ENCODE data around the gene EXOC7. TPM values are rescaled to one million over a fixed set of nuclear protein-coding genes. Genes with fewer than 3 reads are reported as not detected.

EXOC7 gene
- total and polyA plus RNA-seq, 2 of the 8 experiments (the other 6 are each of a cell fraction or from before 2014, with no cell fraction given) = 77.1 to 92.6 TPM

- H3K4me1 ChIP-seq (replicated peaks in 1 of 4; ENCODE audit: control insufficient read depth in 3 of 4, insufficient read depth in 4 of 4, low read length in 3 of 4) = peaks cover 0 to 51% (median 39%) of the 10 kb centered on the region in 4 experiments; a peak in 6 of 7 replicates
- TF ChIP-seq KDM5A (IDR thresholded peaks at IDR 0.05; ENCODE audit: low read length) (no peak), SRF (IDR thresholded peaks at IDR 0.05; ENCODE audit: low read depth, low read length) (no peak), BCL11A (IDR thresholded peaks at IDR 0.05; ENCODE audit: low read depth in 2 of 2, low read length in 2 of 2) (no peak), KDM4A (IDR thresholded peaks at IDR 0.05; ENCODE audit: low read depth, low read length, severe bottlenecking) (no peak), SP4 (IDR thresholded peaks at IDR 0.05; ENCODE audit: low read length) (no peak), KDM1A (IDR thresholded peaks at IDR 0.05; ENCODE audit: borderline replicate concordance, low read length) (no peak), TAF7 (optimal IDR thresholded peaks at IDR 0.05; ENCODE audit: borderline replicate concordance, low read depth, low read length) (no peak), FOSL1 (IDR thresholded peaks at IDR 0.05; ENCODE audit: insufficient read depth, low read depth, low read length) (no peak)
- TF ChIP-seq, protein P1, sequence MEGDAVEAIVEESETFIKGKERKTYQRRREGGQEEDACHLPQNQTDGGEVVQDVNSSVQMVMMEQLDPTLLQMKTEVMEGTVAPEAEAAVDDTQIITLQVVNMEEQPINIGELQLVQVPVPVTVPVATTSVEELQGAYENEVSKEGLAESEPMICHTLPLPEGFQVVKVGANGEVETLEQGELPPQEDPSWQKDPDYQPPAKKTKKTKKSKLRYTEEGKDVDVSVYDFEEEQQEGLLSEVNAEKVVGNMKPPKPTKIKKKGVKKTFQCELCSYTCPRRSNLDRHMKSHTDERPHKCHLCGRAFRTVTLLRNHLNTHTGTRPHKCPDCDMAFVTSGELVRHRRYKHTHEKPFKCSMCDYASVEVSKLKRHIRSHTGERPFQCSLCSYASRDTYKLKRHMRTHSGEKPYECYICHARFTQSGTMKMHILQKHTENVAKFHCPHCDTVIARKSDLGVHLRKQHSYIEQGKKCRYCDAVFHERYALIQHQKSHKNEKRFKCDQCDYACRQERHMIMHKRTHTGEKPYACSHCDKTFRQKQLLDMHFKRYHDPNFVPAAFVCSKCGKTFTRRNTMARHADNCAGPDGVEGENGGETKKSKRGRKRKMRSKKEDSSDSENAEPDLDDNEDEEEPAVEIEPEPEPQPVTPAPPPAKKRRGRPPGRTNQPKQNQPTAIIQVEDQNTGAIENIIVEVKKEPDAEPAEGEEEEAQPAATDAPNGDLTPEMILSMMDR (IDR thresholded peaks at IDR 0.05; ENCODE audit: control extremely low read depth in 1 of 3, insufficient read depth in 1 of 3, low read depth in 1 of 3, low read length in 3 of 3) = no peak
Measured at GRCh38 chr17:76076146-76076764, 27.3 kb downstream of the EXOC7 start.

More at GRCh38 chr17:76076146-76076764, 27.3 kb downstream of the EXOC7 start:
- Histone ChIP-seq H3K36me3 (ENCODE audit: control insufficient read depth in 2 of 4, insufficient read depth in 4 of 4, low read length in 3 of 4) (no peaks in the 10 kb centered on the region; a peak in 1 of 8 replicates), H3K4ac (replicated peaks; ENCODE audit: insufficient read length, low read depth, low read length) (no peak overlapping the region), H2BK120ac (replicated peaks; ENCODE audit: low read depth, low read length) (no peak overlapping the region), H3K9ac (replicated peaks in 1 of 4; ENCODE audit: extremely low read depth in 1 of 4, low read depth in 3 of 4, low read length in 3 of 4) (peak overlapping the region in 1 of 4 experiments; percentile 13; a peak in 2 of 7 replicates), H3K27me3 (replicated peaks in 1 of 4; ENCODE audit: control insufficient read depth in 3 of 4, extremely low read depth in 1 of 4, insufficient read depth in 3 of 4, low read length in 3 of 4) (peaks cover 54 to 72% (median 68%) of the 10 kb centered on the region in 4 experiments), H3K14ac (ENCODE audit: insufficient read length) (no peak overlapping the region), H2BK12ac (ENCODE audit: low read depth, low read length) (peak overlapping the region; percentile 46; the same call in 1 of the 2 replicates), H4K20me1 (replicated peaks in 1 of 2; ENCODE audit: control insufficient read depth in 1 of 2, insufficient read depth in 2 of 2, low read length in 2 of 2) (peaks cover 0 to 17% of the 10 kb centered on the region in 2 experiments), H2BK5ac (ENCODE audit: low read depth, low read length) (no peak overlapping the region; the same call in 1 of the 2 replicates), H3K27ac (ENCODE audit: low read depth, low read length) (no peak overlapping the region), H3K9me3 (ENCODE audit: insufficient read depth in 2 of 2, low read depth in 1 of 2, low read length in 1 of 2) (no peaks in the 10 kb centered on the region), H3K79me1 (ENCODE audit: low read depth, low read length) (peaks cover 6% of the 10 kb centered on the region; the same call in 1 of the 2 replicates), H3K23me2 (ENCODE audit: low read depth, low read length) (peaks cover 31% of the 10 kb centered on the region), H3K56ac (replicated peaks; ENCODE audit: insufficient read length, low read depth, low read length) (no peak overlapping the region), H4K91ac (replicated peaks; ENCODE audit: insufficient read length, low read length) (no peak overlapping the region), H2AK5ac (ENCODE audit: low read depth, low read length) (no peak overlapping the region), H2BK20ac (ENCODE audit: low read length) (no peak overlapping the region), H4K8ac (ENCODE audit: extremely low read depth, insufficient read depth, low read length) (peak overlapping the region; percentile 45; the same call in 1 of the 2 replicates), H3K4me3 (ENCODE audit: extremely low read depth in 1 of 4, insufficient read depth in 2 of 4, low read depth in 3 of 4, low read length in 4 of 4) (peak overlapping the region; percentile 2 to 60 (median 19); a peak in 7 of 8 replicates), H3K18ac (ENCODE audit: extremely low read depth, low read length) (peak overlapping the region; percentile 53; the same call in 1 of the 2 replicates), H3K79me2 (ENCODE audit: control insufficient read depth in 1 of 2, insufficient read depth in 2 of 2, low read length in 2 of 2) (peaks cover 3 to 9% of the 10 kb centered on the region in 2 experiments), H2AFZ (ENCODE audit: low read length) (no peak overlapping the region), H4K5ac (ENCODE audit: insufficient read length, low read depth, low read length) (no peak overlapping the region), H2BK15ac (ENCODE audit: low read length) (peak overlapping the region; percentile 72; the same call in 1 of the 2 replicates), H3K23ac (ENCODE audit: insufficient read length) (no peak overlapping the region), H3K4me2 (ENCODE audit: insufficient read depth in 1 of 2, low read depth in 2 of 2, low read length in 2 of 2) (peak overlapping the region; percentile 77 to 79)
- FAIRE-seq (no peak), DNase-seq (ENCODE audit: low read depth in 1 of 2, low spot score in 2 of 2) (peak in 1 of 2 experiments; percentile 71)
- WGBS, 2 experiments (ENCODE audit: extremely low coverage in 1 of 2, insufficient coverage in 1 of 2, insufficient read length in 1 of 2, insufficient replicate concordance in 2 of 2, low coverage in 1 of 2, low lambda C conversion rate in 2 of 2, missing lambda C conversion rate in 1 of 2) = 7% methylated on average over 41 of the region's 41 CpGs; no CpG with 5 or more reads in 1 of the 2 experiments
- POLR2A ChIA-PET (ENCODE audit: partially characterized antibody) = interaction anchor here (0.6 to 2.9 kb wide), 6 partner anchors 10 to 60 kb away, joined by 3 to 10 read pairs (median 6); partner anchors contain the start of gene EXOC7
- CTCF ChIA-PET (ENCODE audit: partially characterized antibody) = interaction anchor here (0.7 to 7.6 kb wide), 16 partner anchors 7 to 212 kb away, joined by 3 to 36 read pairs (median 5); partner anchors contain the start of gene CDK3

All from H1 (cell line).